Breast epithelium (tissue), 3 donors: ENCODE results near the gene VGF.

Source experiments
- CTCF ChIP-seq, 3 donors: fragments of 450-650 bp; IDR thresholded peaks; one replicate each; pipeline ENCODE4 v1.5.1; 2016 to 2017; ENCODE audit warnings: antibody characterized with exemption in 3 of 3, mild to moderate bottlenecking in 3 of 3, moderate library complexity in 3 of 3
- POLR2AphosphoS5 ChIP-seq, 3 donors: sonication (generic); formaldehyde crosslinking; IDR thresholded peaks; one replicate each; pipeline ENCODE4 v1.6.1; 2017; ENCODE audit warnings: antibody characterized with exemption in 3 of 3

DNA sequence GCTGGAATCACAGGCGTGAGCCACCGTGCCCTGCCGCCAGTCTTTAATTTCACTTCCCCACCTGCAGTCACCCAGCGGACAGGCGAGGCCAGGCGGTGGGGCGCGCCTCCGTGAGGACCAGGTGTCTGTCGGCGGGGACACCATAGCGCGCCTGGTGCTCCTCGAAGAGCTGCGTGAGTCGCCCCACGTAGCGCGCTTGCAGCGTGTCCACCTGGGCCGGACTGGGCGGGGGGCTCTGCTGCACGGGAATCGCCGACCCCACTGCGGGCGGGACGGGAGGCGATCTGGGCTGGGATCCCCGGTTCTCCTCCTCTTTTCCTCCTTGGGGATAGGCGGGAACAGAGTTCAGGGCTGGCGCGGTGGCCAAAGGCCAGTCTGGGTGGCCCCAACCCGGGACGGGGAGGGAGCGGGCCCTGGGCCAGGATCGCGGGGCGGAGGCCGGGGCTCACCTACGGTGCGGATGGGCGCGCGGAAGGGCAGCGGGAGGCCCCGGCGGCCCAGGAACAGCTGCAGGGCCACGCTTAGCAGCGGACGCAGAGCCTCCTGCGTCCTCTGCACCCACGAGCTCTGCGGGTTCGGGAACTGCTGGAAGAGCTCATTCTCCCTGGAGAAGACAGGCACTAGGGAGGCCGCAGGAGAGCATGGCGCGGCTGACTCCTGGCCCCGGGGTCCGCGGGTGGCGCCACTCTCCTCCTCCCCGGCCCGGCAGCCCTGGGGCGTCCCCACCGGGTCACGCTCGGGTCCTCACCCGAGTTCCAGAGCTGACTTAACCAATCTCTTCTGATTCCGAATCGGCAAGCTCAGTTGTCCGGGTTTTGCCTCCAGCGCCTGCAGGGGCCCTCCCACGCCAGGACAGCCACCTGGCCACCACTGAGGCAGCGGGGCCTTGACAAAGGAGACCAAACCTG, 36.6 kb upstream of the VGF start:
- TF ChIP-seq CTCF (IDR thresholded peaks at IDR 0.05) (no peak), POLR2AphosphoS5 (IDR thresholded peaks at IDR 0.05) (no peak)
